ENCODE data around the gene KIF1B. TPM values are rescaled to one million over a fixed set of nuclear protein-coding genes. Genes with fewer than 3 reads are reported as not detected.

The KIF1B gene
- total RNA-seq (2014; rRNA removed; shearing (Covaris generic)) = 17.9 and 19.2 TPM in 2 replicates

GRCh38 chr1:10209905-10210810 is at the start of gene KIF1B:
KIF1B (plus strand) TSS chr1:10210570; CDS start chr1:10232329, 21,759 bp downstream.

GRCh38 chr1:10398734-10399443 is 188.5 kb downstream of the KIF1B start, which contains the start of gene PGD:
PGD (plus strand) TSS chr1:10399064; CDS start chr1:10399118, 54 bp downstream.

GRCh38 chr1:10430216-10431069 is 220.1 kb downstream of the KIF1B start, which contains the start of gene CENPS:
CENPS (plus strand) TSS chr1:10430433; CDS start chr1:10430518, 85 bp downstream.

Small RNA genes within 50 kb of the gene (small RNA-seq; reads per million reads assigned to genes)
- gene MIR1273D = not detected
- not detected for gene RNU6-37P
- not detected for gene RNU6-828P

Other genes with a start within 250 kb of the KIF1B start
- not detected in 2 replicates for gene RBP7, start 213.3 kb upstream of the KIF1B start, total RNA-seq (2014; rRNA removed; shearing (Covaris generic))
- gene UBE4B, start 177.6 kb upstream of the KIF1B start, total RNA-seq (2014; rRNA removed; shearing (Covaris generic)) = 30.6 and 38.6 TPM in 2 replicates
- gene PGD, start 188.5 kb downstream of the KIF1B start, total RNA-seq (2014; rRNA removed; shearing (Covaris generic)) = 69.6 and 82.7 TPM in 2 replicates
- 37.3 and 38.6 TPM in 2 replicates for gene CENPS, start 219.9 kb downstream of the KIF1B start, total RNA-seq (2014; rRNA removed; shearing (Covaris generic))
- 0.64 and 0.66 TPM in 2 replicates for gene CORT, start 239.5 kb downstream of the KIF1B start, total RNA-seq (2014; rRNA removed; shearing (Covaris generic))